HG02610 (cell line): ENCODE results near the gene IER5L.
"Not testable (repeated sequence)": the region's sequence is repeated elsewhere in the genome, so short reads cannot be mapped to it uniquely, and the experiment has no call there.

ENCODE experiments used
- ATAC-seq: cut with Tn5 transposase; IDR thresholded peaks from one replicate; pipeline ENCODE4 v1.9.1; 2021; ENCODE audit warnings: mild to moderate bottlenecking, moderate library complexity; ENCODE audit not compliant: unreplicated experiment

IER5L gene

GRCh38 chr9:129141066-129142041 lies 36.7 kb downstream of the IER5L start:
- no peak for ATAC-seq

GRCh38 chr9:129140397-129141065 lies 37.5 kb downstream of the IER5L start:
- ATAC-seq = peak; percentile 20

GRCh38 chr9:129139993-129140396 lies 38.1 kb downstream of the IER5L start:
- peak; percentile 68 for ATAC-seq

DNA sequence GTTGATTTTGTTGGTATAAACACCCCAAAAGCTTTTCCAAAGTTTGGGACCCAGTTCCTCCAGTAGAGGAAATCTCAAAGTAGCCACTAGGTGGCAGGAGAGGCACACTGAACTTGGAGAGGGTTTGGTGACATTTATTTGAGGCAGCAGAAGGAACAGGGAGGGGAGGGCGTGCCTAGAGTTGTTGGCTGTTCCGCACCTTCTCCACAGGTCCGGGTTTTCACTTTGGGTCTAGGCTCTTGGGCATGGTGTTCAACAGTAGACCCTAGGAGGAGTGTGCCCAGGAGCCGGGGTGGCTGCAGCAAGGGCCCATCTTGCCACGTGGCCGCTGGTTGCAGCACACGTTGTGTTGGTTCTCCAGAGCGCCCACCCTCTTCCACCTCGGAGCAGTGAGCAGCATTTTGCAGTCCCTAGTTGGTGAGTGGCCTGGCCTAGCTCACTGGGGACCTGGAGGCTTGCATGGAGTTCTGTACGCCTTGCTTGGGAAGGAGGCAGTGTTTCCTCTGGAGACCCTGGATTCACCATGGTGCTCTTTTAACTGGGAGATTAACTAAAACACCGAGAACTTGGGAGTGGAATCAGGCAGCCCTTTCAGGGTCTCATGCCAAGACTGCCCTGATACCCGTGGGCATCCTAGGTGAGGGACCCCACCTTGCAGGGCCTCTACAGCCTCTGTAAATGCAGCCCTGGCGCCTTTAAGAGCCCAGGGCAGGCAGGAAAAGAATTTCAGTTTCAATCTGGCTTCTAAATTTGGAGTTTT lies 38.6 kb downstream of the IER5L start:
- no peak for ATAC-seq

- no peak for ATAC-seq
Measured at GRCh38 chr9:129138476-129139232, 39.4 kb downstream of the IER5L start.

DNA sequence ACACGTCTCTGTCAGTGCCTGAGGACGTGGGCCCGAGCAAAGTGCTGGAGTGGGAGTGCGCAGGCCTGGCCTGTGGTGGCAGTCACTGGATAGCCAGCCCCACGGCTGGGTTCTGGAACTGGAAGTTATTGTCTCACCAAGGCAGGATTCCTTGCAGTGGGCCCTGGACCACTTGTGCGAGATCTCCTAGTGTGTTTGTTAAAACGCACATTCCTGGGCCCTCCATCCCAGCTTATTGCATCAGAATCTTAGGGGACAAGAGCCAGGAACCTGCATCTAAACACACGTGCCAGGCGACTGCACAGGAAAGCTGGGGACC lies 40.0 kb downstream of the IER5L start:
- ATAC-seq = no peak

- ATAC-seq = no peak
Measured at GRCh38 chr9:129137292-129138143, 40.5 kb downstream of the IER5L start.

DNA sequence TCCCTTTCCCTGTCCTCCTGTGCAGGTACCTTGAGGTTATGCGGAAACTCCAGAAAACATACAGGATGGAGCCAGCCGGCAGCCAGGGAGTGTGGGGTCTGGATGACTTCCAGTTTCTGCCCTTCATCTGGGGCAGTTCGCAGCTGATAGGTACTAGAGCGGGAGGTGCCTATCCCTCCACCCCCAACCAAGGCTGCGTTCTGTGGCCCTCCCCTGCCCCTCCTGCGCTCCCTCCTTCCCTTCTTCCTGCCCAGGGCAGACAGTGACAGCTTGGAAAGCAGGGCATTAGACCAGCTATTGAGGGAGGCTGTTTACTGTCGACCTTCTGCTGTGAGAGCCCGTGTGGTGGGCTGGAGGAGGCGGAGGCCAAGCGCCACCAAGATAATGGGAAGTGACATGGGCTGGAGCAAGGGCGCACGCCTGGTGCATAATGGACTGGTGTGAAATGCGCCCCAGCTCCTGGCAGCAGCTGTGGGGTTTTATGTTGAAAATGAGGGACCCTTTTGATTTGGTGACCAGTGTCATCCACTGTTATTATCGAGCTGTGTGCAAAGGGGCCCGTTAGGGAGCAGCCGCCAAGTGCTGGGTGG lies 41.5 kb downstream of the IER5L start:
- ATAC-seq = no peak

GRCh38 chr9:129135476-129135875 lies 42.6 kb downstream of the IER5L start:
- ATAC-seq = no peak

DNA sequence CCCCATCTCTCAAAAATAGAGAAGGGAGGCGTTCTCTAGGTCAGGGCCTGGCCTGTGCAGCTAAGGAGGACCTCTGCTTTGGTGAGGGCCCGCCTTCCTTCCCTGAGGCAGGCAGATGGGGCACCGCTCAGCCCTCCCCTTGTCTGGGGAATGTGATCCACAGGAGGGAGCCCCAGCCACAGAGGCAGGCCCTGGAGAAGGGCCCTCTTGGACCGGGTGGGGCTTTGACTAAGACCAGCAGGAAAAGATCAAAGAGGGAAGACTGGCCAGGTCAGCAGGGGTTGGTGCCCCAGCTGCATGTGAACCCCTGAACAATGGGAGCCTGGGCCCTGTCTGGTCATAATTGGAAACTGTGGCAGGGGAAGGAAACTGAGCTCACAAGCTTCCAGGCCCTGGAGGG lies 45.0 kb downstream of the IER5L start:
- no peak for ATAC-seq

GRCh38 chr9:129131300-129132145 lies 46.5 kb downstream of the IER5L start:
- ATAC-seq = no peak

DNA sequence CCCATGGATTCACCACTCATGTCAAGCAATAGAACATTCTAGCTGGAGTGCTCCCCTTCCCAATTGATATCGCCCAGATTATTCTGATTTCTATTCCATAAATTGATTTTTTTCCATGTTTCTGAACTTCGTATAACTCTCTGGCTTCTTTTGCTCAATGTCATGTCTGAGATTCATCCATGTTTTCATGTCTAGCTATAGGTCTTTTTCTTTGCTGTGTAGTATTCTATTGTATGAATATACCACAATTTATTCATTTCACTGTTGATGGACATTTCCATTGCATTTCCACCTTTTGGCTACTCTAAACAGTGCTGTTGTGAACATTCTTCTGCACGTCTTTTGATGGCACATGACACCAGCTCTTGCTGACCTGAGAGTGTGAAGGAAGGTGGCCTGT lies 47.3 kb downstream of the IER5L start:
- no peak for ATAC-seq

GRCh38 chr9:129130271-129130670 lies 47.8 kb downstream of the IER5L start:
- ATAC-seq = not testable (repeated sequence)

- no peak for ATAC-seq
Measured at GRCh38 chr9:129128689-129129088, 49.4 kb downstream of the IER5L start.

DNA sequence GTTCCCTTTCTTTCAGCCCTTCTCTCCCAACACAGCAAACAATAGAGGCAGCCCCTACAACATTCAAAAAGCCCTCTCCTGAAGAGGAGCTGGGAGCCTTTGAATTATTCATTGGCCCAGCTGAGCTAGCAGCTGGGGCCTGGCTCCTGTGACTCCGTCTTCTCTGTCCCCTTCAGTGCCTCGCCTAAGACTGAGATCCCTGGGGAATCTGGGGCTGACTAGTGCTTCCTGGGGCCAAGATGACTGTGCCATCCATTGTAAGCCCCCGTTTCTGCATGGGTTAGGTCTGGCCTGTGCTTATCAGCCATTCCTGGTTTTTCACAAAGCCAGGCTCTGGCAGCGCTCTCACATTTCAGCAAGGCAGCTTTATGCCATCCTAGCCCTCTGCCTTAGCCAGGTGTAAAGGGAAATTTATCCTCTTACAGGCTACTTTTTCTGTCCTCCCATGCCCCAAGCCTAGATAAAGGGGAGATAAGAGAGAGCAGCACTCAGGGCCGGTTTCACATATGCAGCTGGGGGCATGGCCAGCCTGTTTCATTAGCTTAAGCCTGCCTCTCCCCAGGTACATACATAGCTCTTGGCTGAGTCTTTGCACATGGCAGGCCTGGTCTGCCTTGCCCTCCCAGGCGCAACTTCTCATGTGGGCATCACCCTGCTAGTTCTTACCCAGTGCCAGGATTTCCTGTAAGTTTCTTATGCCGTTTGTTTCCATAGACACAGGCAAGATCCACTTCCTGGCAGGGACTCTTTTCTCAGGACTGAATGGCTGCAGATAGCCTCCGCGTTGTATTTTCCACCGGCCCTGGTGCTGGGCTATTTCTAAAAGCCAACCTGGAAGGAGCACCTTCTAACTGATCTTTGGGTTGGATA lies 51.1 kb downstream of the IER5L start:
- no peak for ATAC-seq
